ENCODE results near the gene TMEM108. TPM values are rescaled to one million over a fixed set of nuclear protein-coding genes. Genes with fewer than 3 reads are reported as not detected.

Gene TMEM108
- polyA plus RNA-seq, 1 donor (not counting 4 experiments of a cell fraction or from before 2014, with no cell fraction given), result not detected

GRCh38 chr3:133038731-133039375, 662 bp downstream of the TMEM108 start:
- Histone ChIP-seq H3K79me2 (ENCODE audit: control insufficient read depth, insufficient read depth, low read length) (no peaks in the 10 kb centered on the region), H3K4me3 (ENCODE audit: control insufficient read depth in 2 of 3, extremely low read depth in 1 of 3, insufficient read depth in 2 of 3, low read depth in 1 of 3, low read length in 3 of 3) (peak overlapping the region; percentile 42 to 52 (median 52)), H3K4me2 (ENCODE audit: control insufficient read depth, extremely low read depth, insufficient read depth, low read depth, low read length) (peak overlapping the region; percentile 70), H3K9me1 (ENCODE audit: control insufficient read depth, extremely low read depth, insufficient read depth, low read length) (no peaks in the 10 kb centered on the region), H3K9ac (ENCODE audit: control insufficient read depth, extremely low read depth, insufficient read depth, low read length) (no peak overlapping the region), H3K4me1 (ENCODE audit: control insufficient read depth, extremely low read depth, insufficient read depth, low read length) (no peaks in the 10 kb centered on the region), H3K36me3 (ENCODE audit: control insufficient read depth in 2 of 2, extremely low read depth in 1 of 2, insufficient read depth in 2 of 2, low read length in 2 of 2) (no peaks in the 10 kb centered on the region), H3K27me3 (ENCODE audit: control insufficient read depth, extremely low read depth, insufficient read depth, low read length) (peaks cover 33% of the 10 kb centered on the region), H3K9me3 (ENCODE audit: control insufficient read depth, low read depth, low read length) (no peaks in the 10 kb centered on the region), H2AFZ (ENCODE audit: control insufficient read depth, low read length) (no peak overlapping the region), H3K27ac (ENCODE audit: control insufficient read depth, insufficient read depth, low read length) (no peak overlapping the region), H4K20me1 (ENCODE audit: control insufficient read depth, extremely low read depth, insufficient read depth, low read length) (no peaks in the 10 kb centered on the region)
- dilution Hi-C loops (cut with MboI; ENCODE audit: extremely low pct_ligation_motif_present, low sequenced_read_pairs), result no loop called here
- DNase-seq (ENCODE audit: low read depth, low spot score) (no peak), FAIRE-seq (no peak)
- TF ChIP-seq EZH2 (IDR thresholded peaks at IDR 0.05; ENCODE audit: low read length), result peak; percentile 73
- TF ChIP-seq, protein P1, sequence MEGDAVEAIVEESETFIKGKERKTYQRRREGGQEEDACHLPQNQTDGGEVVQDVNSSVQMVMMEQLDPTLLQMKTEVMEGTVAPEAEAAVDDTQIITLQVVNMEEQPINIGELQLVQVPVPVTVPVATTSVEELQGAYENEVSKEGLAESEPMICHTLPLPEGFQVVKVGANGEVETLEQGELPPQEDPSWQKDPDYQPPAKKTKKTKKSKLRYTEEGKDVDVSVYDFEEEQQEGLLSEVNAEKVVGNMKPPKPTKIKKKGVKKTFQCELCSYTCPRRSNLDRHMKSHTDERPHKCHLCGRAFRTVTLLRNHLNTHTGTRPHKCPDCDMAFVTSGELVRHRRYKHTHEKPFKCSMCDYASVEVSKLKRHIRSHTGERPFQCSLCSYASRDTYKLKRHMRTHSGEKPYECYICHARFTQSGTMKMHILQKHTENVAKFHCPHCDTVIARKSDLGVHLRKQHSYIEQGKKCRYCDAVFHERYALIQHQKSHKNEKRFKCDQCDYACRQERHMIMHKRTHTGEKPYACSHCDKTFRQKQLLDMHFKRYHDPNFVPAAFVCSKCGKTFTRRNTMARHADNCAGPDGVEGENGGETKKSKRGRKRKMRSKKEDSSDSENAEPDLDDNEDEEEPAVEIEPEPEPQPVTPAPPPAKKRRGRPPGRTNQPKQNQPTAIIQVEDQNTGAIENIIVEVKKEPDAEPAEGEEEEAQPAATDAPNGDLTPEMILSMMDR (optimal IDR thresholded peaks at IDR 0.05 in 1 of 3, IDR thresholded peaks at IDR 0.05 in 1 of 3, conservative IDR thresholded peaks at IDR 0.05 in 1 of 3; ENCODE audit: extremely low read depth in 1 of 3, insufficient read depth in 2 of 3, low read length in 3 of 3), result no peak

GRCh38 chr3:133040696-133041523, 2.7 kb downstream of the TMEM108 start:
- Histone ChIP-seq H3K4me1 (ENCODE audit: control insufficient read depth, extremely low read depth, insufficient read depth, low read length) (no peaks in the 10 kb centered on the region), H3K36me3 (ENCODE audit: control insufficient read depth in 2 of 2, extremely low read depth in 1 of 2, insufficient read depth in 2 of 2, low read length in 2 of 2) (no peaks in the 10 kb centered on the region), H3K27ac (ENCODE audit: control insufficient read depth, insufficient read depth, low read length) (no peak overlapping the region)

More at GRCh38 chr3:133040696-133041523, 2.7 kb downstream of the TMEM108 start:
- Histone ChIP-seq H3K9me3 (ENCODE audit: control insufficient read depth, low read depth, low read length) (no peaks in the 10 kb centered on the region), H2AFZ (ENCODE audit: control insufficient read depth, low read length) (no peak overlapping the region), H3K4me2 (ENCODE audit: control insufficient read depth, extremely low read depth, insufficient read depth, low read depth, low read length) (no peak overlapping the region), H3K4me3 (ENCODE audit: control insufficient read depth in 2 of 3, extremely low read depth in 1 of 3, insufficient read depth in 2 of 3, low read depth in 1 of 3, low read length in 3 of 3) (no peak overlapping the region), H3K27me3 (ENCODE audit: control insufficient read depth, extremely low read depth, insufficient read depth, low read length) (peaks cover 33% of the 10 kb centered on the region), H3K9me1 (ENCODE audit: control insufficient read depth, extremely low read depth, insufficient read depth, low read length) (no peaks in the 10 kb centered on the region), H3K79me2 (ENCODE audit: control insufficient read depth, insufficient read depth, low read length) (no peaks in the 10 kb centered on the region), H3K9ac (ENCODE audit: control insufficient read depth, extremely low read depth, insufficient read depth, low read length) (no peak overlapping the region), H4K20me1 (ENCODE audit: control insufficient read depth, extremely low read depth, insufficient read depth, low read length) (no peaks in the 10 kb centered on the region)
- TF ChIP-seq EZH2 (IDR thresholded peaks at IDR 0.05; ENCODE audit: low read length), result no peak
- TF ChIP-seq, protein P1 (optimal IDR thresholded peaks at IDR 0.05 in 1 of 3, IDR thresholded peaks at IDR 0.05 in 1 of 3, conservative IDR thresholded peaks at IDR 0.05 in 1 of 3; ENCODE audit: extremely low read depth in 1 of 3, insufficient read depth in 2 of 3, low read length in 3 of 3), result peak; percentile 80 to 86 (median 82)
- dilution Hi-C loops (cut with MboI; ENCODE audit: extremely low pct_ligation_motif_present, low sequenced_read_pairs), result no loop called here
- FAIRE-seq (peak; percentile 79), DNase-seq (ENCODE audit: low read depth, low spot score) (no peak)

All from keratinocyte (primary cell).